ENCODE data around the gene TUSC2.

TUSC2 gene

DNA sequence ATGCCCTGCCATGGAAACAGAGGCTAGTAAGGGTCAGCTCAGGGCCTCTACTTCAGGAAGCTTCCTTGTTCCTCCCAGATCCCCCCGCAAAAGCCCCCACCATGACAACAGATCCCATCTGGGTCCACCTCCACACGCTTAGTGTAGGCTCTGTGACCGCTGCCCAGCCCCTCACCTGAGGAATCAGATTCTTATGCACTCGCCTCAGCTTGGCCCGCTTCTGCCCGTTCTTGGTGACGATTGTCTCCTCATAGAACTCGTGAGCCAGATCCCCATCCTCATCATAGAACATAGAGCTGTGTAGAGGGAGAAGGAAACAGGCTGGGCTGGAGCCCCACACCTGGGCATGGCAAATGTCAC is 1.9 kb downstream of the TUSC2 start:
- no peaks in the 10 kb centered on the region for H4K20me1 ChIP-seq (ENCODE audit: insufficient read depth, low read length)
- H3K4me3 ChIP-seq (ENCODE audit: low read length): no peak overlapping the region
- H3K79me2 ChIP-seq (ENCODE audit: low read length): peaks cover 19% of the 10 kb centered on the region
- no peaks in the 10 kb centered on the region for H3K27me3 ChIP-seq (ENCODE audit: low read depth, low read length)
- H3K4me1 ChIP-seq (ENCODE audit: low read length): peaks cover 28% of the 10 kb centered on the region
- H2AFZ ChIP-seq (ENCODE audit: low read depth, low read length): no peak overlapping the region
- H3K27ac ChIP-seq (ENCODE audit: low read length): no peak overlapping the region
- H3K36me3 ChIP-seq (replicated peaks; ENCODE audit: low read depth, low read length): peaks cover 27% of the 10 kb centered on the region
- no peak overlapping the region for H3K9ac ChIP-seq (ENCODE audit: low read length)
- TF ChIP-seq EZH2phosphoT487 (IDR thresholded peaks at IDR 0.05; ENCODE audit: low read depth): no peak
- TF ChIP-seq, protein P1, sequence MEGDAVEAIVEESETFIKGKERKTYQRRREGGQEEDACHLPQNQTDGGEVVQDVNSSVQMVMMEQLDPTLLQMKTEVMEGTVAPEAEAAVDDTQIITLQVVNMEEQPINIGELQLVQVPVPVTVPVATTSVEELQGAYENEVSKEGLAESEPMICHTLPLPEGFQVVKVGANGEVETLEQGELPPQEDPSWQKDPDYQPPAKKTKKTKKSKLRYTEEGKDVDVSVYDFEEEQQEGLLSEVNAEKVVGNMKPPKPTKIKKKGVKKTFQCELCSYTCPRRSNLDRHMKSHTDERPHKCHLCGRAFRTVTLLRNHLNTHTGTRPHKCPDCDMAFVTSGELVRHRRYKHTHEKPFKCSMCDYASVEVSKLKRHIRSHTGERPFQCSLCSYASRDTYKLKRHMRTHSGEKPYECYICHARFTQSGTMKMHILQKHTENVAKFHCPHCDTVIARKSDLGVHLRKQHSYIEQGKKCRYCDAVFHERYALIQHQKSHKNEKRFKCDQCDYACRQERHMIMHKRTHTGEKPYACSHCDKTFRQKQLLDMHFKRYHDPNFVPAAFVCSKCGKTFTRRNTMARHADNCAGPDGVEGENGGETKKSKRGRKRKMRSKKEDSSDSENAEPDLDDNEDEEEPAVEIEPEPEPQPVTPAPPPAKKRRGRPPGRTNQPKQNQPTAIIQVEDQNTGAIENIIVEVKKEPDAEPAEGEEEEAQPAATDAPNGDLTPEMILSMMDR (IDR thresholded peaks at IDR 0.05; ENCODE audit: low read depth, low read length): no peak
- no peak overlapping the region for H3K4me2 ChIP-seq (ENCODE audit: low read length)
- no peaks in the 10 kb centered on the region for H3K9me3 ChIP-seq (ENCODE audit: insufficient read depth, low read length)

DNA sequence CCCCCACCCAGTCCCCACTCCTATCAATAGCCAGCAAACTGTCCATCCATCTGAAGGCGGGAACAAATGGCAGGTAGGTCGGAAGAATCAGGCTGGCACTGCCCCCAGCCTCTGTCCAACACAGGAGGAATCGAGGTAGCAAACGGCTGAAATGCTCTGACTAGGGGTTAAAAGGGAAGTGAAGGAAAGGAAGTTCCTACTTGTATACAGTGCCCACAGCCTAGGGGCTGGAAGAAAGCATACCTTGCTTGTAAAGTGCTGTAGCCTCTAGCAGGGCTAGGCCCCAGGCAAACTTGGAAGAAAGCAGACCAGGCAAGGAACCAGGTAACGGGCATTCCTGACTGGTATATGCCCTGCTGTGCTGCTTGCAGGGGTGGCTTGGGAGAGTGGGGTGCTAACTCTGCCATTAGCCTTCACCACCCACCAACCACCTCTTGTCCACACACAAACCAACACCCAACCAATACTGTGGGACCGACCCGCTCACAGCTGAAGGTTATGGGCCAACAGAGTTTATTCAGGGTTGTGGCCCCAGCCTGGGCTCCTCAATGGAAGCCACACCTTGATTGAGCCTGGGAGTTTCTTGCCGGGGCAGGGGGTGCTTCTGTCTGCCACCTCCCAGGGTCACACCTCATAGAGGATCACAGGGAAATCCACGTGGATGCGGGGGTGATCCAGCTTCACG is 2.4 kb downstream of the TUSC2 start:
- H3K36me3 ChIP-seq (replicated peaks; ENCODE audit: low read depth, low read length): peaks cover 21% of the 10 kb centered on the region
- H3K4me2 ChIP-seq (ENCODE audit: low read length): no peak overlapping the region
- peaks cover 22% of the 10 kb centered on the region for H3K79me2 ChIP-seq (ENCODE audit: low read length)
- no peak overlapping the region for H3K27ac ChIP-seq (ENCODE audit: low read length)
- H3K9ac ChIP-seq (ENCODE audit: low read length): no peak overlapping the region
- no peaks in the 10 kb centered on the region for H3K27me3 ChIP-seq (ENCODE audit: low read depth, low read length)
- no peaks in the 10 kb centered on the region for H3K9me3 ChIP-seq (ENCODE audit: insufficient read depth, low read length)
- H4K20me1 ChIP-seq (ENCODE audit: insufficient read depth, low read length): no peaks in the 10 kb centered on the region
- peaks cover 28% of the 10 kb centered on the region for H3K4me1 ChIP-seq (ENCODE audit: low read length)
- no peak overlapping the region for H3K4me3 ChIP-seq (ENCODE audit: low read length)
- TF ChIP-seq, protein P1 (IDR thresholded peaks at IDR 0.05; ENCODE audit: low read depth, low read length): no peak
- no peak overlapping the region for H2AFZ ChIP-seq (ENCODE audit: low read depth, low read length)

DNA sequence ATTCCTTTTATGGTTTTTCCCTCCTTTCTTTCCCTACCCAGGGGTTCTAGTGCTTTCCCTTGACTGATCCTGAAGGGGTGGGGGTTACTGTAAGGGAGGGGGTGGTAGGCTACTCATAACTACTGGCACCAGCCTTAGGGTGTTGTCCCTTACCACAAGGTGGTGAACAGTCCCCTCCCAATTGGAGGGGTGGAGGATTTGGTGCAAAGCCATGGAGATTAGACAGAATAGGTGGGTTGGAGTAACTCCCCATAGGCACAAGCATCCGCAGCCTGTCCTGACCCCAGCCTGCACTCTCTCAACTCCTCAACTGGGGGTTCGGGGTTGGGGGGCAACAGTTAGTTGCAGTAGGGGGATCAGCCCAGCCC is 2.9 kb downstream of the TUSC2 start:
- H2AFZ ChIP-seq (ENCODE audit: low read depth, low read length): no peak overlapping the region
- H3K27ac ChIP-seq (ENCODE audit: low read length): no peak overlapping the region
- H3K9ac ChIP-seq (ENCODE audit: low read length): no peak overlapping the region
- no peaks in the 10 kb centered on the region for H3K9me3 ChIP-seq (ENCODE audit: insufficient read depth, low read length)
- TF ChIP-seq, protein P1 (IDR thresholded peaks at IDR 0.05; ENCODE audit: low read depth, low read length): no peak
- TF ChIP-seq EZH2phosphoT487 (IDR thresholded peaks at IDR 0.05; ENCODE audit: low read depth): no peak
- peaks cover 16% of the 10 kb centered on the region for H3K36me3 ChIP-seq (replicated peaks; ENCODE audit: low read depth, low read length)
- H3K4me2 ChIP-seq (ENCODE audit: low read length): no peak overlapping the region
- H4K20me1 ChIP-seq (ENCODE audit: insufficient read depth, low read length): no peaks in the 10 kb centered on the region
- H3K27me3 ChIP-seq (ENCODE audit: low read depth, low read length): no peaks in the 10 kb centered on the region
- H3K4me1 ChIP-seq (ENCODE audit: low read length): peaks cover 31% of the 10 kb centered on the region
- H3K79me2 ChIP-seq (ENCODE audit: low read length): peaks cover 27% of the 10 kb centered on the region
- H3K4me3 ChIP-seq (ENCODE audit: low read length): no peak overlapping the region

DNA sequence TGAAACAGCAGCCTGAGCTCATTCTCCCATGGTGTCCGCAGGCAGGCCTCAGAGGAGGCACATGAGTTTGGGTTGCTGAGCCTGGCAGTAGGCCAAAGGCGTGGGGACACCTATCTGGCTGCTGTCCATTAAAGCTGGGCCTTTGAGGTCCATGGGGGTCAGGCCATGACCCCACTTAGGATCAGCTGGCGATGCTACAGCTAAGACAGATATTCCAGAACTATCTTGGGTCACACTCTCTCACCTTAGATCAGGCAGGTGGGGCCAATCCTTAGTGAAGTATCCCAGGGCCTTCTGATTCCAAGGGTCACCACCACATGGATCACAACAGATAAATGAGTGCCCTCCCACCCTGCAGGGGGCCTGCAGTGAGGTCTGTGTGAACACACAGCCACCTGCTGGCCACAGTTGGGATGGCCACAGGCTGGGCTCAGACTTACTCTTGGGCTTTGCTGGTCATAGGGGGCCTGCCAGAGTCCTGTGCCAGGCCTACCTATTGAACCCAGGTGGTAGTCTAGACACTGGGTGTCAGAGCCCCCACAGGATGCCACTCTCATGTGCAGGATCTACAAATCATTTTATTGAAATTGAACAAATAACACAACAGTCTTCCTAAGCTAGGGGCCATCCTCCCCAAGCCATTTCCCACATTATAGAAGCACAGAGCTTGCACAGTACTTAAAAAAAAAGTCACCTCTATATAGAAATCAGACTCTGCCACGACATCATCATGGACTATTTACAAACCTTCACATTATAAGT is 3.5 kb downstream of the TUSC2 start:
- H3K79me2 ChIP-seq (ENCODE audit: low read length): peaks cover 33% of the 10 kb centered on the region
- no peaks in the 10 kb centered on the region for H3K9me3 ChIP-seq (ENCODE audit: insufficient read depth, low read length)
- no peak overlapping the region for H3K9ac ChIP-seq (ENCODE audit: low read length)
- peaks cover 35% of the 10 kb centered on the region for H3K4me1 ChIP-seq (ENCODE audit: low read length)
- no peaks in the 10 kb centered on the region for H4K20me1 ChIP-seq (ENCODE audit: insufficient read depth, low read length)
- no peak overlapping the region for H3K4me3 ChIP-seq (ENCODE audit: low read length)
- no peak overlapping the region for H3K27ac ChIP-seq (ENCODE audit: low read length)
- H3K27me3 ChIP-seq (ENCODE audit: low read depth, low read length): no peaks in the 10 kb centered on the region
- no peak overlapping the region for H3K4me2 ChIP-seq (ENCODE audit: low read length)
- peaks cover 11% of the 10 kb centered on the region for H3K36me3 ChIP-seq (replicated peaks; ENCODE audit: low read depth, low read length)
- TF ChIP-seq, protein P1 (IDR thresholded peaks at IDR 0.05; ENCODE audit: low read depth, low read length): peak; percentile 86
- no peak for TF ChIP-seq EZH2phosphoT487 (IDR thresholded peaks at IDR 0.05; ENCODE audit: low read depth)
- H2AFZ ChIP-seq (ENCODE audit: low read depth, low read length): no peak overlapping the region

All from OCI-LY3 (cell line).